Fibroblast of skin of right biceps (primary cell): ENCODE data around the gene TSPEAR.

ENCODE experiments used
- DNase-seq: peaks from one replicate; pipeline ENCODE4 v3.0.0-alpha.2; 2013

The TSPEAR gene

GRCh38 chr21:44454058-44454457, 257.3 kb downstream of the TSPEAR start:
- DNase-seq = no peak

GRCh38 chr21:44453120-44453519, 258.3 kb downstream of the TSPEAR start:
- no peak for DNase-seq

GRCh38 chr21:44450999-44451398, 260.4 kb downstream of the TSPEAR start:
- DNase-seq = no peak

- DNase-seq = no peak
Observed at GRCh38 chr21:44450402-44450801, 261.0 kb downstream of the TSPEAR start.

- DNase-seq = no peak
Observed at GRCh38 chr21:44449473-44450363, 261.7 kb downstream of the TSPEAR start.

GRCh38 chr21:44448651-44449131, 262.7 kb downstream of the TSPEAR start:
- DNase-seq = no peak
